ENCODE data around the gene VRK1. TPM values are rescaled to one million over a fixed set of nuclear protein-coding genes. Genes with fewer than 3 reads are reported as not detected.
"Not testable (repeated sequence)": the region's sequence is repeated elsewhere in the genome, so short reads cannot be mapped to it uniquely, and the experiment has no call there.

Gene VRK1
- total and polyA plus RNA-seq, 4 experiments from 2014 or later, result 33.4 to 55.6 (median 40.6) TPM

- Mint-ChIP-seq H3K4me1 (no peaks in the 10 kb centered on the region), H3K4me3 (no peak overlapping the region), H3K36me3 (no peaks in the 10 kb centered on the region), H3K27ac (no peak overlapping the region), H3K9me3 (no peaks in the 10 kb centered on the region), H3K27me3 (peaks cover 6 to 9% of the 10 kb centered on the region in 2 donors)
- H3K4me3 ChIP-seq (ENCODE audit: low read length in 2 of 2), result no peak overlapping the region
- H3K27me3 ChIP-seq (ENCODE audit: insufficient read depth, low read length), result no peaks in the 10 kb centered on the region
- CTCF ChIA-PET (ENCODE audit: partially characterized antibody), result no interaction called here
- H3K27ac ChIP-seq (ENCODE audit: low read depth, low read length), result no peak overlapping the region
- intact Hi-C loops (cut with micrococcal nuclease), result no loop called here
- POLR2A ChIA-PET (ENCODE audit: partially characterized antibody), result no interaction called here
- no peaks in the 10 kb centered on the region for H3K4me1 ChIP-seq (ENCODE audit: insufficient read depth, low read length)
- H3K36me3 ChIP-seq (ENCODE audit: insufficient read depth, low read length), result no peaks in the 10 kb centered on the region
- H3K9me3 ChIP-seq (ENCODE audit: control insufficient read depth in 1 of 2, low read length in 2 of 2), result no peaks in the 10 kb centered on the region
- DNase-seq, result no peak
These were observed 42.4 kb upstream of the VRK1 start for GRCh38 chr14:96754845-96755184.

- Histone ChIP-seq H3K4me3 (ENCODE audit: low read length in 2 of 2) (no peak overlapping the region), H3K36me3 (ENCODE audit: insufficient read depth, low read length) (no peaks in the 10 kb centered on the region), H3K9me3 (ENCODE audit: control insufficient read depth in 1 of 2, low read length in 2 of 2) (no peaks in the 10 kb centered on the region), H3K27ac (ENCODE audit: low read depth, low read length) (no peak overlapping the region), H3K27me3 (ENCODE audit: insufficient read depth, low read length) (no peaks in the 10 kb centered on the region), H3K4me1 (ENCODE audit: insufficient read depth, low read length) (no peaks in the 10 kb centered on the region)
- no peak for DNase-seq
- Mint-ChIP-seq H3K27ac (no peak overlapping the region), H3K36me3 (no peaks in the 10 kb centered on the region), H3K27me3 (peaks cover 8 to 9% of the 10 kb centered on the region in 2 donors), H3K4me3 (no peak overlapping the region), H3K4me1 (no peaks in the 10 kb centered on the region), H3K9me3 (no peaks in the 10 kb centered on the region)
- POLR2A ChIA-PET (ENCODE audit: partially characterized antibody), result no interaction called here
- CTCF ChIA-PET (ENCODE audit: partially characterized antibody), result interaction anchor here (1.8 kb wide), 1 partner anchor 15 kb away, joined by 4 read pairs; no protein-coding TSS in a partner anchor
- intact Hi-C loops (cut with micrococcal nuclease), result no loop called here
These were observed 40.4 kb upstream of the VRK1 start for GRCh38 chr14:96756745-96757144.

GRCh38 chr14:96757456-96757855 is 39.7 kb upstream of the VRK1 start:
- Histone ChIP-seq H3K4me3 (ENCODE audit: low read length in 2 of 2) (no peak overlapping the region), H3K27ac (ENCODE audit: low read depth, low read length) (no peak overlapping the region), H3K36me3 (ENCODE audit: insufficient read depth, low read length) (no peaks in the 10 kb centered on the region), H3K4me1 (ENCODE audit: insufficient read depth, low read length) (no peaks in the 10 kb centered on the region), H3K27me3 (ENCODE audit: insufficient read depth, low read length) (no peaks in the 10 kb centered on the region), H3K9me3 (ENCODE audit: control insufficient read depth in 1 of 2, low read length in 2 of 2) (no peaks in the 10 kb centered on the region)
- intact Hi-C loops (cut with micrococcal nuclease), result no loop called here
- Mint-ChIP-seq H3K27ac (no peak overlapping the region), H3K4me1 (peaks cover 0 to 2% (median 2%) of the 10 kb centered on the region in 4 donors), H3K27me3 (peaks cover 8 to 9% of the 10 kb centered on the region in 2 donors), H3K4me3 (no peak overlapping the region), H3K9me3 (no peaks in the 10 kb centered on the region), H3K36me3 (no peaks in the 10 kb centered on the region)
- POLR2A ChIA-PET (ENCODE audit: partially characterized antibody), result no interaction called here
- CTCF ChIA-PET (ENCODE audit: partially characterized antibody), result interaction anchor here (1.8 kb wide), 1 partner anchor 14 kb away, joined by 4 read pairs; no protein-coding TSS in a partner anchor
- DNase-seq, result no peak

- H3K4me1 ChIP-seq (ENCODE audit: insufficient read depth, low read length), result no peaks in the 10 kb centered on the region
- no peaks in the 10 kb centered on the region for H3K9me3 ChIP-seq (ENCODE audit: control insufficient read depth in 1 of 2, low read length in 2 of 2)
- intact Hi-C loops (cut with micrococcal nuclease), result no loop called here
- CTCF ChIA-PET (ENCODE audit: partially characterized antibody), result interaction anchor here (0.9 to 2.4 kb wide), 2 partner anchors 16 to 20 kb away, joined by 3 to 9 read pairs; no protein-coding TSS in a partner anchor
- DNase-seq, result no peak
- Mint-ChIP-seq H3K9me3 (no peaks in the 10 kb centered on the region), H3K27me3 (peaks cover 6 to 12% of the 10 kb centered on the region in 2 donors), H3K4me3 (no peak overlapping the region), H3K4me1 (peaks cover 0 to 6% (median 5%) of the 10 kb centered on the region in 4 donors), H3K36me3 (no peaks in the 10 kb centered on the region), H3K27ac (no peak overlapping the region)
- no peaks in the 10 kb centered on the region for H3K27me3 ChIP-seq (ENCODE audit: insufficient read depth, low read length)
- no peak overlapping the region for H3K4me3 ChIP-seq (ENCODE audit: low read length in 2 of 2)
- H3K27ac ChIP-seq (ENCODE audit: low read depth, low read length), result no peak overlapping the region
- POLR2A ChIA-PET (ENCODE audit: partially characterized antibody), result no interaction called here
- no peaks in the 10 kb centered on the region for H3K36me3 ChIP-seq (ENCODE audit: insufficient read depth, low read length)
These were observed 36.1 kb upstream of the VRK1 start for GRCh38 chr14:96761066-96761465.

- DNase-seq, result peak; percentile 46 to 67 (median 63)
- Mint-ChIP-seq H3K4me3 (peak overlapping the region; percentile 39 to 79 (median 61)), H3K36me3 (no peaks in the 10 kb centered on the region), H3K27ac (no peak overlapping the region), H3K9me3 (no peaks in the 10 kb centered on the region), H3K27me3 (peaks cover 3 to 5% of the 10 kb centered on the region in 2 donors), H3K4me1 (peaks cover 0 to 6% (median 5%) of the 10 kb centered on the region in 4 donors)
- Histone ChIP-seq H3K4me3 (ENCODE audit: low read length in 2 of 2) (no peak overlapping the region), H3K27ac (ENCODE audit: low read depth, low read length) (no peak overlapping the region), H3K27me3 (ENCODE audit: insufficient read depth, low read length) (no peaks in the 10 kb centered on the region), H3K4me1 (ENCODE audit: insufficient read depth, low read length) (no peaks in the 10 kb centered on the region), H3K36me3 (ENCODE audit: insufficient read depth, low read length) (no peaks in the 10 kb centered on the region), H3K9me3 (ENCODE audit: control insufficient read depth in 1 of 2, low read length in 2 of 2) (no peaks in the 10 kb centered on the region)
- intact Hi-C loops (cut with micrococcal nuclease), result loop anchor here (1.0 kb wide), 1 partner anchor 35 kb away; the partner anchor contains the start of gene VRK1
- POLR2A ChIA-PET (ENCODE audit: partially characterized antibody), result interaction anchor here (1.5 kb wide), 1 partner anchor 34 kb away, joined by 4 read pairs; the partner anchor contains the start of gene VRK1
- CTCF ChIA-PET (ENCODE audit: partially characterized antibody), result interaction anchor here (2.4 kb wide), 1 partner anchor 22 kb away, joined by 9 read pairs; no protein-coding TSS in a partner anchor
These were observed 34.5 kb upstream of the VRK1 start for GRCh38 chr14:96762650-96763049.

- no peaks in the 10 kb centered on the region for H3K4me1 ChIP-seq (ENCODE audit: insufficient read depth, low read length)
- H3K27me3 Mint-ChIP-seq, result peaks cover 5 to 8% of the 10 kb centered on the region in 2 donors
- no peak for DNase-seq
- no peaks in the 10 kb centered on the region for H3K9me3 ChIP-seq (ENCODE audit: control insufficient read depth in 1 of 2, low read length in 2 of 2)
- no peak overlapping the region for H3K4me3 Mint-ChIP-seq
- H3K36me3 Mint-ChIP-seq, result no peaks in the 10 kb centered on the region
- ChIA-PET POLR2A (ENCODE audit: partially characterized antibody) (no interaction called here), CTCF (ENCODE audit: partially characterized antibody) (no interaction called here)
- H3K4me1 Mint-ChIP-seq, result peaks cover 0 to 6% (median 5%) of the 10 kb centered on the region in 4 donors
- no peak overlapping the region for H3K27ac ChIP-seq (ENCODE audit: low read depth, low read length)
- no peaks in the 10 kb centered on the region for H3K9me3 Mint-ChIP-seq
- intact Hi-C loops (cut with micrococcal nuclease), result no loop called here
- no peaks in the 10 kb centered on the region for H3K27me3 ChIP-seq (ENCODE audit: insufficient read depth, low read length)
- H3K36me3 ChIP-seq (ENCODE audit: insufficient read depth, low read length), result no peaks in the 10 kb centered on the region
- H3K27ac Mint-ChIP-seq, result no peak overlapping the region
- H3K4me3 ChIP-seq (ENCODE audit: low read length in 2 of 2), result no peak overlapping the region
These were observed 33.2 kb upstream of the VRK1 start for GRCh38 chr14:96764012-96764411.

- H3K9me3 Mint-ChIP-seq; H3K9me3 ChIP-seq (ENCODE audit: control insufficient read depth in 1 of 2, low read length in 2 of 2); H3K4me3 Mint-ChIP-seq; CTCF ChIA-PET (ENCODE audit: partially characterized antibody); H3K27me3 ChIP-seq (ENCODE audit: insufficient read depth, low read length); H3K4me3 ChIP-seq (ENCODE audit: low read length in 2 of 2); H3K27ac Mint-ChIP-seq; H3K27ac ChIP-seq (ENCODE audit: low read depth, low read length); H3K4me1 Mint-ChIP-seq; intact Hi-C loops (cut with micrococcal nuclease); DNase-seq; H3K4me1 ChIP-seq (ENCODE audit: insufficient read depth, low read length); H3K36me3 ChIP-seq (ENCODE audit: insufficient read depth, low read length); POLR2A ChIA-PET (ENCODE audit: partially characterized antibody); H3K36me3 Mint-ChIP-seq: not testable (repeated sequence)
- H3K27me3 Mint-ChIP-seq, result peaks cover 10 to 11% of the 10 kb centered on the region in 2 donors
These were observed 32.0 kb upstream of the VRK1 start for GRCh38 chr14:96765205-96765604.

- H3K27me3 ChIP-seq (ENCODE audit: insufficient read depth, low read length), result peaks cover 10% of the 10 kb centered on the region
- H3K9me3 ChIP-seq (ENCODE audit: control insufficient read depth in 1 of 2, low read length in 2 of 2), result no peaks in the 10 kb centered on the region
- no peak for DNase-seq
- no peak overlapping the region for H3K4me3 ChIP-seq (ENCODE audit: low read length in 2 of 2)
- no peak overlapping the region for H3K4me3 Mint-ChIP-seq
- peaks cover 0 to 2% (median 0%) of the 10 kb centered on the region in 8 donors for H3K9me3 Mint-ChIP-seq
- peaks cover 23 to 29% of the 10 kb centered on the region in 2 donors for H3K27me3 Mint-ChIP-seq
- no peak overlapping the region for H3K27ac Mint-ChIP-seq
- H3K27ac ChIP-seq (ENCODE audit: low read depth, low read length), result no peak overlapping the region
- H3K4me1 Mint-ChIP-seq, result no peaks in the 10 kb centered on the region
- peaks cover 0 to 3% of the 10 kb centered on the region in 2 donors for H3K36me3 Mint-ChIP-seq
- ChIA-PET POLR2A (ENCODE audit: partially characterized antibody) (no interaction called here), CTCF (ENCODE audit: partially characterized antibody) (no interaction called here)
- intact Hi-C loops (cut with micrococcal nuclease), result no loop called here
- H3K36me3 ChIP-seq (ENCODE audit: insufficient read depth, low read length), result no peaks in the 10 kb centered on the region
- no peaks in the 10 kb centered on the region for H3K4me1 ChIP-seq (ENCODE audit: insufficient read depth, low read length)
These were observed 24.3 kb upstream of the VRK1 start for GRCh38 chr14:96772929-96773328.
